ENCODE results near the gene PRR14. TPM values are rescaled to one million over a fixed set of nuclear protein-coding genes. Genes with fewer than 3 reads are reported as not detected.

The PRR14 gene
- total and polyA plus RNA-seq, 2 donors, result 14.3 to 139 TPM

DNA sequence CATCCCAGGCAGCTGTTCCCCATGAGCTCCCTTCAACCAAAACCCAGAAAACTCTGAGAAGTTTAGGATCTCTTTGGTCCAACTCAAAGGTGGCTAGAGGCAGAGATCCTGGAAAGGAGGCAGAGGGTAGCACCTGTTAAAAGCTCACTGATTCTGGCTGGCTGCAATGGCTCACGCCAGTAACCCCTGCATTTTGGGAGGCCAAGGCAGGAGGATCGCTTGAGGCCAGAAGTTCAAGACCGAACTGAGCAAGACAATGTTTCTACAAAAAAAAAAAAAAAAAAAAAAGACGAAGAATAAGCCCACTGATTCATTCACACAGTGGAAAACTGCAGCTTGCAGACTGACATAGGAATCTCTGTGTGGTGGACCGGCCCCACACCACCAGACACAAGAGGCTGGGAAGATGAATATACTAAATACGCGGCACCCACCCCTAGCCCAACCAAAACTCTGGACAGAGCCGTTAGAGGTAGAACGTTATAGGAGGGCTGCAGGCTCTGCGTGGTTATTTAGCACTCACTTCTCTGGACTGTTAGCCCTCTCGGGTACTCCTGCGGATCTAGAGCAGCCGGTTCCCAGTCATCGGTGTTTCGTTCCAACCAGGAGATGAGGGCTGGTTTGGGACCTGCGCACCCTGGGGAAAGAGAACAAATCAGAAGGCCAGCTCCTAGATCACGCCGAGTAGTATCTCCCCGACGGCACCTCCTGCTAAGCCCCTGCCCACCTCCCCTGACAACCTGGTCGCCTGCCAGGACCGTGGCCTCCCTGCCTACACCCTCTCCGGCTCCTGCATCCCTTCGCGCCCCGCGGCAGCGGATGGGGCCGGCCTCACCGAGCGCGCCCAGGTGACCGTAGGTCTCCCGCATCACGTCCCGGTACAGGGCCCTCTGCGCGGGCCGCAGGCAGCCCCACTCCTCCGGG is 41.5 kb upstream of the PRR14 start:
- 19% methylated on average over 40 of the region's 40 CpGs for WGBS
- H3K4me1 ChIP-seq (ENCODE audit: control insufficient read depth in 2 of 2, insufficient read depth in 2 of 2, low read length in 2 of 2), result peaks cover 2 to 19% of the 10 kb centered on the region in 2 donors

DNA sequence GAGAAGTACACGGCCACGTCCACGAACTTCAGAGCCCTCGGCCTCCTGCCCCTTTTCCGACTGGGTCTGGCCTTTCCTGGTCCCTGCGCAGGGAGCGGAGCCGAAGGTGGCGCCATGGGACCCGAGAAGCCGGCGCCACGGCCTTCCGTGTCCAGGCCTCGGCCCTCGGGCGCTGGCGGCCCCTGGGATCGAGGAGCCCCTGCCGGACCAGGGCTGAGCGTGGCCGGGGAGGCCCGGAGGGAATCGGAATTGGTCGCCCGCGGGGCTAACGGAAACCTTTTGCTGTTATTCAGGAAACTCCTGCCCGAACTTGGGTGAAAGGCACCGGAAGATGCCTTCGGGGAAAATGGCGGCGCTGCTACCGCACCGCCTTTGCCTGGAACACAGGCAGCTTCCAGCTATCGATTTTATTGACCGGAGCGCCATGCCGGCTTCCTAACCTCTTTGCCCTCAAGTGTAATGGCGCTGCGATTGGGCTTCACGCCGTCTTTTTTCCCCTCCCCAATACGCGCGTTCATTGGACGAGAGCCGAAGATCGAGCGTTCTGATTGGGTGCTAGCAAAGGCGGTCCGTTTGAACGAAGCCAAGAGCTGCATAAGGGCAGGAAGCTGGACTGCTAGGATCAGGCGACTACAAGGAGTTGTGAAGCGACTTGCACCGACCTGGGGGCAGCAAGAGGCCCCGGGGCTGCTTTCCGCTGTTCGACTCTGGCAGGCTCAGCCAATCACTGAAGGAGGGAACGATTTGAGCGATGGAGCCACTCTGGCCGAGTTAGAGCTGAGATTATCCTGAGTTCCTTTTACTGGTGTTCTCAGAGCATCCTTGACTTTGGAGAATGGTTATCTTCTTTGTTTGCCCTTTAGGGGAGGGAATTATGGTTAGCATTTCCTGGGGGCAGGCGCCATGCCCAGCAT is 40.6 kb upstream of the PRR14 start, which contains the start of gene ZNF689:
TSS of gene ZNF689 (minus strand) at position 464 of the 914 bp plus-strand sequence. CDS start at position 116, 348 bp downstream.
- Histone ChIP-seq H3K4me1 (ENCODE audit: control insufficient read depth in 2 of 2, insufficient read depth in 2 of 2, low read length in 2 of 2) (peaks cover 2 to 19% of the 10 kb centered on the region in 2 donors), H3K4me3 (ENCODE audit: low read length in 2 of 2) (peak within 1 kb of the TSS; percentile 70 to 97), H3K27me3 (ENCODE audit: control insufficient read depth in 2 of 2, insufficient read depth in 1 of 2, low read length in 1 of 2) (no peaks in the 10 kb centered on the region), H3K36me3 (ENCODE audit: control insufficient read depth in 2 of 2, insufficient read depth in 2 of 2, low read length in 1 of 2) (peaks cover 7 to 15% of the 10 kb centered on the region in 2 donors), H3K9me3 (ENCODE audit: control insufficient read depth in 2 of 2, insufficient read depth in 1 of 2, low read length in 1 of 2) (peaks cover 0 to 8% of the 10 kb centered on the region in 2 donors), H3K27ac (ENCODE audit: low read depth in 1 of 2, low read length in 1 of 2) (peak within 1 kb of the TSS; percentile 83 to 88)
- DNase-seq (ENCODE audit: low read depth in 6 of 9, low spot score in 9 of 9), result peak; percentile 94 to 99 (median 97)
- 1% methylated on average over 63 of the region's 63 CpGs for WGBS

More for the DNA sequence above, 41.5 kb upstream of the PRR14 start:
- peak in 4 of 9 donors; percentile 4 to 38 (median 25) for DNase-seq (ENCODE audit: low read depth in 6 of 9, low spot score in 9 of 9)
- Histone ChIP-seq H3K36me3 (ENCODE audit: control insufficient read depth in 2 of 2, insufficient read depth in 2 of 2, low read length in 1 of 2) (peaks cover 16 to 25% of the 10 kb centered on the region in 2 donors), H3K27me3 (ENCODE audit: control insufficient read depth in 2 of 2, insufficient read depth in 1 of 2, low read length in 1 of 2) (no peaks in the 10 kb centered on the region), H3K27ac (ENCODE audit: low read depth in 1 of 2, low read length in 1 of 2) (peak overlapping the region; percentile 83 to 88), H3K9me3 (ENCODE audit: control insufficient read depth in 2 of 2, insufficient read depth in 1 of 2, low read length in 1 of 2) (peaks cover 0 to 7% of the 10 kb centered on the region in 2 donors), H3K4me3 (ENCODE audit: low read length in 2 of 2) (peak overlapping the region; percentile 70 to 97)

DNA sequence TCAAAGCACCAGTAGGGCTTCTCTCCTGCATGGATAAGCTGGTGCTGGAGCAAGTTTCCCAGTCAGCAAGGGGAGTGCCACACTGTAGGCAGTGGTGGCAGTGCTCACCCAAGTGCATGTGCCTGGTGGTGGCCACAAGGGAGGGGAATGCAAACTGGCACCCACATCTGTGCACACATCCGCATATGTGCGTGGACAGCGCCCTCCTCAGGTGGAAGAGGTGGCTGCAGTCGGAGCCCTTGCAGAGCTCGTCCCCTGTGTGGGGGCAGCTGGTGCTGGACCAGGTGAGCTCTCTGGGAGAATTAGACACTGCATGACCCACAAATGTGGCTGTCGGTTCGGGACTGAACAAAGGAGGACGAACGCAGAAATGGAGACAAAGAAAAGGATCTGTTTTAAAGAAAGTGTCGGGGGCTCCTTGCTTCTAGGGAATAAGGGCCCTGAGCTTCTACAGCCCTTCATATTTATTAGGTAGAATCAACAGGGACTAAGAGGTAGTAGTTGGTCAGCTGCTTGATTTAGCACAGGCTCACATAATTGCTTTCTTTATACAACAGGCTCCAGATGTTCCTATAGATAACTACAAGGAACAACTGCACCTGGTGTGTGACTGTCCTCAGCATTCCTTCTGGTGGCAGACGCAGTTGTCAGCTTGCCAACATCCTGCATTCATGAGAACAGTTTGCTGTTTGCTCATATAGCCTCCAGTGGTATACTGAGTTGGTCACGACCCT is 35.2 kb upstream of the PRR14 start:
- DNase-seq (ENCODE audit: low read depth in 6 of 9, low spot score in 9 of 9), result peak in 2 of 9 donors; percentile 38 to 50
- H3K36me3 ChIP-seq (ENCODE audit: control insufficient read depth in 2 of 2, insufficient read depth in 2 of 2, low read length in 1 of 2), result no peaks in the 10 kb centered on the region
- 75% methylated on average over 12 of the region's 12 CpGs for WGBS

DNA sequence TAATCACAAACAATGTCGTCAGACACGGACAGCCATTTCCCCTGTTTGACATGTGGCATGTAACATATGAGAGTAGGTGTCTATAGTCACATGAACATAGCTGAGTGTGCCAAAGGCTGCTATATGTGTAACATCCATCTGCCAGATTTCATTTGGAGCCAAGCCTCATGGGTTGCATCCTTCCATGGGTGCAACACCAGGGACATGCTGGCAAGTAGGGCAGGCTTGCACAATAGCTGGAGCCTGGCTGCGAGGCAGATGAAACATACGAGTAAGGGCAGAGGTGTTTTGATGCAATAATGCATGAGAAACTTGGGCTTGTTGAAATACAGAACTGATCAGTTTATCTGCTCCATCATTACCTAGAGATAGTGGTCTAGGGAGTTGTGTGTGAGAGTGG is 31.6 kb upstream of the PRR14 start:
- Histone ChIP-seq H3K27me3 (ENCODE audit: control insufficient read depth in 2 of 2, insufficient read depth in 1 of 2, low read length in 1 of 2) (no peaks in the 10 kb centered on the region), H3K36me3 (ENCODE audit: control insufficient read depth in 2 of 2, insufficient read depth in 2 of 2, low read length in 1 of 2) (no peaks in the 10 kb centered on the region), H3K27ac (ENCODE audit: low read depth in 1 of 2, low read length in 1 of 2) (no peak overlapping the region), H3K4me1 (ENCODE audit: control insufficient read depth in 2 of 2, insufficient read depth in 2 of 2, low read length in 2 of 2) (no peaks in the 10 kb centered on the region), H3K9me3 (ENCODE audit: control insufficient read depth in 2 of 2, insufficient read depth in 1 of 2, low read length in 1 of 2) (peaks cover 0 to 10% of the 10 kb centered on the region in 2 donors), H3K4me3 (ENCODE audit: low read length in 2 of 2) (no peak overlapping the region)
- no peak for DNase-seq (ENCODE audit: low read depth in 6 of 9, low spot score in 9 of 9)
- 96% methylated on average over 4 of the region's 4 CpGs for WGBS

More for the DNA sequence above, 35.2 kb upstream of the PRR14 start:
- H3K27me3 ChIP-seq (ENCODE audit: control insufficient read depth in 2 of 2, insufficient read depth in 1 of 2, low read length in 1 of 2), result no peaks in the 10 kb centered on the region
- H3K4me3 ChIP-seq (ENCODE audit: low read length in 2 of 2), result no peak overlapping the region
- H3K4me1 ChIP-seq (ENCODE audit: control insufficient read depth in 2 of 2, insufficient read depth in 2 of 2, low read length in 2 of 2), result peaks cover 0 to 5% of the 10 kb centered on the region in 2 donors
- H3K27ac ChIP-seq (ENCODE audit: low read depth in 1 of 2, low read length in 1 of 2), result no peak overlapping the region
- peaks cover 0 to 6% of the 10 kb centered on the region in 2 donors for H3K9me3 ChIP-seq (ENCODE audit: control insufficient read depth in 2 of 2, insufficient read depth in 1 of 2, low read length in 1 of 2)

DNA sequence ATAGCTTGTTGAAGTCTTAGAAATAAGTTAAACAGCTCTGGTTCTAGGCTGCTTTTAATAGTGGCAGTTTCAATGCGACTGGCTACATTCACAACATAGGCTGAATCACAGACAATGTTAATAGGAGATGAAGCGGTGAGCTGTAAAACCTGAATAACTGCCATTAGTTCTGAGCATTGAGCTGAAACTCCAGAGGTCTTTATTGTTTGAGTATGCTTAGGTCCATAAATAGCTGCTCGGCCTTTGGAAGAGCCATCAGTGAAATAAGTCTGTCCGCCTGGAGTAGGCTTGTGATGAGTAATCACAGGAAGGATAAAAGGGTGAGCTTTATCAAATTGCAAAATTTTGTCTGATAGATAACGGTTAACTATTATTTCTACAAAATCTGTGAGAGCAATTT is 31.1 kb upstream of the PRR14 start:
- DNase-seq (ENCODE audit: low read depth in 6 of 9, low spot score in 9 of 9), result no peak
- H3K9me3 ChIP-seq (ENCODE audit: control insufficient read depth in 2 of 2, insufficient read depth in 1 of 2, low read length in 1 of 2), result peaks cover 0 to 14% of the 10 kb centered on the region in 2 donors
- H3K27ac ChIP-seq (ENCODE audit: low read depth in 1 of 2, low read length in 1 of 2), result no peak overlapping the region
- 97% methylated on average over 5 of the region's 5 CpGs for WGBS
- no peaks in the 10 kb centered on the region for H3K27me3 ChIP-seq (ENCODE audit: control insufficient read depth in 2 of 2, insufficient read depth in 1 of 2, low read length in 1 of 2)
- no peaks in the 10 kb centered on the region for H3K36me3 ChIP-seq (ENCODE audit: control insufficient read depth in 2 of 2, insufficient read depth in 2 of 2, low read length in 1 of 2)
- no peaks in the 10 kb centered on the region for H3K4me1 ChIP-seq (ENCODE audit: control insufficient read depth in 2 of 2, insufficient read depth in 2 of 2, low read length in 2 of 2)
- H3K4me3 ChIP-seq (ENCODE audit: low read length in 2 of 2), result no peak overlapping the region

DNA sequence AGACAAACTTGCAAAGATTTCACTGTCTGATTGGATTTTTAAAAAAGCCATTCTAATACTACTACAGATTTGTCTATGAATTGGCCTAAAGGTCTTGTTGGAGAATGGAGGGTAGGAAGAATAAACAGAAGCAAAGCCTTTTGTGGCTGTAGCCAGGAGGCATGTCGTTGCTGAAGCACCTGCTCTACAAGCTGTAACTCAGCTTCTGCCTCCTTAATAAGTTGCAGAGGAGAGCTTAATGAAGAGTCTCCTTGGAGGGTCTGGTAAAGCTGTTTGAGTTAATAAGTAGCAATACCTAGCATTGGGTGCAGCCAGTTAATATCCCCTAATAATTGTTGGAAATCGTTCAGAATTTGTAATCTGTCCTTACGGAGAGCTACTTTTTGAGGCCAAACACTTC is 30.6 kb upstream of the PRR14 start:
- Histone ChIP-seq H3K4me3 (ENCODE audit: low read length in 2 of 2) (no peak overlapping the region), H3K27ac (ENCODE audit: low read depth in 1 of 2, low read length in 1 of 2) (no peak overlapping the region), H3K9me3 (ENCODE audit: control insufficient read depth in 2 of 2, insufficient read depth in 1 of 2, low read length in 1 of 2) (peaks cover 0 to 16% of the 10 kb centered on the region in 2 donors), H3K27me3 (ENCODE audit: control insufficient read depth in 2 of 2, insufficient read depth in 1 of 2, low read length in 1 of 2) (no peaks in the 10 kb centered on the region), H3K4me1 (ENCODE audit: control insufficient read depth in 2 of 2, insufficient read depth in 2 of 2, low read length in 2 of 2) (no peaks in the 10 kb centered on the region), H3K36me3 (ENCODE audit: control insufficient read depth in 2 of 2, insufficient read depth in 2 of 2, low read length in 1 of 2) (no peaks in the 10 kb centered on the region)
- DNase-seq (ENCODE audit: low read depth in 6 of 9, low spot score in 9 of 9), result no peak
- 88% methylated on average over 3 of the region's 3 CpGs for WGBS

DNA sequence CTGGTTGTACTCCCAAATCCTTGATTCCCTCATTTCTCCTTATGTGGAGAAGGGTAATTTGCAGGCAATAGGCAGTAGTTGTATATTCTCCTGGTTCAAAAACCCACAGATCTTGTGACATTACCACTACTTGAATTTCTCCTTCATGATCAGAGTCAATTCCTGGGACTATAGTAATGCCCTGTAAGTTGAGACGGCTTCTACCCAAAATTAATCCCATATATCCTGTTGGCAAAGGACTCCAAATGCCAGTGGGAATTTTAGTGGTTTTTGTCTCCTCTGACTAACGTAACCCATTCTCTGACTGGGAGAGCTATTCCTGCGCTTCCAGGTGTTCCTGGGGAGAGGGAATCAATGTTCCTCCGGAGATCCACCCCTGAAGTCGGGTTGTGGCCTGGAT is 29.0 kb upstream of the PRR14 start:
- Histone ChIP-seq H3K27me3 (ENCODE audit: control insufficient read depth in 2 of 2, insufficient read depth in 1 of 2, low read length in 1 of 2) (no peaks in the 10 kb centered on the region), H3K9me3 (ENCODE audit: control insufficient read depth in 2 of 2, insufficient read depth in 1 of 2, low read length in 1 of 2) (peaks cover 0 to 11% of the 10 kb centered on the region in 2 donors), H3K36me3 (ENCODE audit: control insufficient read depth in 2 of 2, insufficient read depth in 2 of 2, low read length in 1 of 2) (no peaks in the 10 kb centered on the region), H3K27ac (ENCODE audit: low read depth in 1 of 2, low read length in 1 of 2) (no peak overlapping the region), H3K4me3 (ENCODE audit: low read length in 2 of 2) (no peak overlapping the region), H3K4me1 (ENCODE audit: control insufficient read depth in 2 of 2, insufficient read depth in 2 of 2, low read length in 2 of 2) (no peaks in the 10 kb centered on the region)
- DNase-seq (ENCODE audit: low read depth in 6 of 9, low spot score in 9 of 9), result no peak
- 91% methylated on average over 5 of the region's 5 CpGs for WGBS

DNA sequence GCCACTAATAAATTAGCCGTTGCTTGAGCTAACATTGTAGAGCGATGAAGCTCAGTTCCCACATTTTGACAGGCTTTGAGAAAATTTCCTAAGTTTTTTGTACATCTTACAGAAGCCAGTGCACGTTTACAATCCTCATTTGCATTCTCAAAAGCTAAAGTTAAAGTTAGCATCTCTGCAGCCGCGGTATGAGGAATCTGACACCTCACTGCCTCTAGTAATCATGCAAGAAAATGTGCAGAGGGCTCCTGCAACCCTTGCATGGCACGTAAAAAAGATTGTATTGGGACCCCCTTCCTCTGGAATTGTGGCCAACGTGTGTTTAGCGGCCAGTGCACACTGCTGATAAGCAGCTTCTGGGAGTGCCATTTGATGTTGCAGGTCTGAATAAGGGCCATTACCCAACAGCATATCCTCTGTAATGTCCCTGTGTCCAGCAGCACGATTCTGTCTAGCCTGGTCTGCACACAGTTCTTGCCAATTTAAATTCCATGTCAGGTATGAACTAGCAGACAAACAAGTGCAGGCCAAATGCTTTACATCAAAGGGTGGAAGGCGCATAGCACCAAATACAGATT is 28.2 kb upstream of the PRR14 start:
- 79% methylated on average over 10 of the region's 10 CpGs for WGBS
- H3K27ac ChIP-seq (ENCODE audit: low read depth in 1 of 2, low read length in 1 of 2), result no peak overlapping the region
- H3K4me1 ChIP-seq (ENCODE audit: control insufficient read depth in 2 of 2, insufficient read depth in 2 of 2, low read length in 2 of 2), result no peaks in the 10 kb centered on the region
- H3K27me3 ChIP-seq (ENCODE audit: control insufficient read depth in 2 of 2, insufficient read depth in 1 of 2, low read length in 1 of 2), result no peaks in the 10 kb centered on the region
- no peak overlapping the region for H3K4me3 ChIP-seq (ENCODE audit: low read length in 2 of 2)
- H3K36me3 ChIP-seq (ENCODE audit: control insufficient read depth in 2 of 2, insufficient read depth in 2 of 2, low read length in 1 of 2), result no peaks in the 10 kb centered on the region
- peaks cover 0 to 11% of the 10 kb centered on the region in 2 donors for H3K9me3 ChIP-seq (ENCODE audit: control insufficient read depth in 2 of 2, insufficient read depth in 1 of 2, low read length in 1 of 2)
- DNase-seq (ENCODE audit: low read depth in 6 of 9, low spot score in 9 of 9), result no peak

Data from thymus (tissue), 11 donors.